ENCODE measurements around the gene PARP3. TPM values are rescaled to one million over a fixed set of nuclear protein-coding genes. Genes with fewer than 3 reads are reported as not detected.

PARP3 gene
- total RNA-seq, 1 donor from 2014 or later, result 15.2 TPM

- intact Hi-C loops (cut with DNase I), result no loop called here
- no peak for DNase-seq (ENCODE audit: low spot score)
These were observed 19.7 kb downstream of the PARP3 start for GRCh38 chr3:51961602-51962569.

GRCh38 chr3:51962854-51963530 is 20.8 kb downstream of the PARP3 start:
- no peak for DNase-seq (ENCODE audit: low spot score)
- intact Hi-C loops (cut with DNase I), result no loop called here

- intact Hi-C loops (cut with DNase I), result no loop called here
- no peak for DNase-seq (ENCODE audit: low spot score)
These were observed 21.8 kb downstream of the PARP3 start for GRCh38 chr3:51963951-51964451.

- no peak for DNase-seq (ENCODE audit: low spot score)
- intact Hi-C loops (cut with DNase I), result no loop called here
These were observed 22.4 kb downstream of the PARP3 start for GRCh38 chr3:51964521-51964920.

- DNase-seq (ENCODE audit: low spot score), result no peak
- intact Hi-C loops (cut with DNase I), result no loop called here
These were observed 23.9 kb downstream of the PARP3 start for GRCh38 chr3:51966016-51966415.

- DNase-seq (ENCODE audit: low spot score), result no peak
- intact Hi-C loops (cut with DNase I), result no loop called here
These were observed 24.3 kb downstream of the PARP3 start for GRCh38 chr3:51966486-51966885.

GRCh38 chr3:51966922-51967383 is 24.8 kb downstream of the PARP3 start:
- intact Hi-C loops (cut with DNase I), result no loop called here
- no peak for DNase-seq (ENCODE audit: low spot score)

- DNase-seq (ENCODE audit: low spot score), result peak; percentile 91
- intact Hi-C loops (cut with DNase I), result no loop called here
These were observed 25.4 kb downstream of the PARP3 start, which contains the start of gene PCBP4 for GRCh38 chr3:51967384-51968169. Gene PCBP4, minus strand, starts transcription at chr3:51967454. Its CDS starts 6,214 bp downstream, at chr3:51961240.

GRCh38 chr3:51968170-51968775 is 26.1 kb downstream of the PARP3 start:
- DNase-seq (ENCODE audit: low spot score), result no peak
- intact Hi-C loops (cut with DNase I), result no loop called here

GRCh38 chr3:51968883-51969678 is 26.9 kb downstream of the PARP3 start:
- intact Hi-C loops (cut with DNase I), result no loop called here
- DNase-seq (ENCODE audit: low spot score), result no peak

- intact Hi-C loops (cut with DNase I), result no loop called here
- no peak for DNase-seq (ENCODE audit: low spot score)
These were observed 27.7 kb downstream of the PARP3 start for GRCh38 chr3:51969841-51970240.

GRCh38 chr3:51970606-51971300 is 28.6 kb downstream of the PARP3 start:
- intact Hi-C loops (cut with DNase I), result no loop called here
- no peak for DNase-seq (ENCODE audit: low spot score)

- intact Hi-C loops (cut with DNase I), result no loop called here
- DNase-seq (ENCODE audit: low spot score), result no peak
These were observed 29.2 kb downstream of the PARP3 start for GRCh38 chr3:51971350-51971749.

- intact Hi-C loops (cut with DNase I), result loop anchor here (1.0 kb wide), 1 partner anchor 32 kb away; the partner anchor contains the start of gene PARP3
- DNase-seq (ENCODE audit: low spot score), result no peak
These were observed 32.3 kb downstream of the PARP3 start for GRCh38 chr3:51974277-51974962.

GRCh38 chr3:51974963-51975851 is 33.0 kb downstream of the PARP3 start, which contains the start of gene ABHD14A:
Gene ABHD14A, plus strand, starts transcription at chr3:51975064. Its CDS starts 72 bp downstream, at chr3:51975136.
- intact Hi-C loops (cut with DNase I), result loop anchor here (1.0 kb wide), 1 partner anchor 33 kb away; the partner anchor contains the start of gene PARP3
- peak; percentile 89 for DNase-seq (ENCODE audit: low spot score)
